Adrenal gland (tissue), 5 donors: Measurements from ENCODE around the gene CRYGN.

ENCODE experiments used
- POLR2A ChIP-seq, 2 donors: fragments of 450-650 bp; IDR thresholded peaks; one replicate each; pipeline ENCODE4 v1.6.1; 2017; ENCODE audit warnings: antibody characterized with exemption in 2 of 2, mild to moderate bottlenecking in 2 of 2, moderate library complexity in 1 of 2
- TF ChIP-seq, protein P1 (sequence below), 6 experiments: fragments of 450-650 bp in 4 of 6; fragments of 200-600 bp in 2 of 6; sonication (generic) in 1 of 6; IDR thresholded peaks; 1 replicate in 5 of 6; 2 replicates in 1 of 6; pipeline versions ENCODE4 v1.5.1 to v1.8.0; 2016 to 2021; ENCODE audit warnings: antibody characterized with exemption in 6 of 6, mild to moderate bottlenecking in 2 of 6, moderate library complexity in 1 of 6
- donor health status: DM: no; HTN: no; CAD: no.

GRCh38 chr7:151399305-151399601 lies 40.7 kb downstream of the CRYGN start:
- TF ChIP-seq POLR2A (IDR thresholded peaks at IDR 0.05) = no peak
- TF ChIP-seq, protein P1, sequence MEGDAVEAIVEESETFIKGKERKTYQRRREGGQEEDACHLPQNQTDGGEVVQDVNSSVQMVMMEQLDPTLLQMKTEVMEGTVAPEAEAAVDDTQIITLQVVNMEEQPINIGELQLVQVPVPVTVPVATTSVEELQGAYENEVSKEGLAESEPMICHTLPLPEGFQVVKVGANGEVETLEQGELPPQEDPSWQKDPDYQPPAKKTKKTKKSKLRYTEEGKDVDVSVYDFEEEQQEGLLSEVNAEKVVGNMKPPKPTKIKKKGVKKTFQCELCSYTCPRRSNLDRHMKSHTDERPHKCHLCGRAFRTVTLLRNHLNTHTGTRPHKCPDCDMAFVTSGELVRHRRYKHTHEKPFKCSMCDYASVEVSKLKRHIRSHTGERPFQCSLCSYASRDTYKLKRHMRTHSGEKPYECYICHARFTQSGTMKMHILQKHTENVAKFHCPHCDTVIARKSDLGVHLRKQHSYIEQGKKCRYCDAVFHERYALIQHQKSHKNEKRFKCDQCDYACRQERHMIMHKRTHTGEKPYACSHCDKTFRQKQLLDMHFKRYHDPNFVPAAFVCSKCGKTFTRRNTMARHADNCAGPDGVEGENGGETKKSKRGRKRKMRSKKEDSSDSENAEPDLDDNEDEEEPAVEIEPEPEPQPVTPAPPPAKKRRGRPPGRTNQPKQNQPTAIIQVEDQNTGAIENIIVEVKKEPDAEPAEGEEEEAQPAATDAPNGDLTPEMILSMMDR (IDR thresholded peaks at IDR 0.05) = no peak
